Erythroblast (primary cell): Measurements from ENCODE around the gene RGL2.

Experiments
- GATA1 ChIP-seq: IDR thresholded peaks from 2 replicates; pipeline ENCODE4 v1.6.1; 2011; ENCODE audit warnings: low read depth, mild to moderate bottlenecking, control low read depth, low read length, moderate library complexity
- POLR2A ChIP-seq: IDR thresholded peaks from 2 replicates; pipeline ENCODE4 v1.6.1; 2011; ENCODE audit warnings: mild to moderate bottlenecking, low read length

- peak; percentile 72 for TF ChIP-seq POLR2A
- no peak for TF ChIP-seq GATA1
Measured at GRCh38 chr6:33297956-33298772, 578 bp downstream of the RGL2 start.
